Parathyroid adenoma (tissue), 2 donors: Measurements from ENCODE around the gene EXOC4.

ENCODE experiments used
- H2AFZ ChIP-seq: fragments of 300-600 bp; sonication (generic); one replicate; pipeline ENCODE4 v1.7.0; 2017; ENCODE audit warnings: antibody characterized with exemption, mild to moderate bottlenecking
- H3K27ac ChIP-seq: fragments of 300-600 bp; sonication (generic); one replicate; pipeline ENCODE4 v1.7.0; 2017
- H3K27me3 ChIP-seq: fragments of 300-600 bp; sonication (generic); one replicate; pipeline ENCODE4 v1.7.0; 2017; ENCODE audit warnings: low read length; ENCODE audit not compliant: control insufficient read depth, insufficient read depth
- H3K36me3 ChIP-seq: fragments of 300-600 bp; sonication (generic); one replicate; pipeline ENCODE4 v1.7.0; 2017; ENCODE audit warnings: low read length; ENCODE audit not compliant: control insufficient read depth, insufficient read depth
- H3K4me1 ChIP-seq: fragments of 300-600 bp; sonication (generic); one replicate; pipeline ENCODE4 v1.7.0; 2017; ENCODE audit warnings: control low read depth
- H3K4me2 ChIP-seq: fragments of 300-600 bp; sonication (generic); one replicate; pipeline ENCODE4 v1.7.0; 2017; ENCODE audit warnings: low read length
- H3K4me3 ChIP-seq: fragments of 300-600 bp; sonication (generic); one replicate; pipeline ENCODE4 v1.7.0; 2017; ENCODE audit warnings: low read depth, low read length
- H3K79me2 ChIP-seq: fragments of 300-600 bp; sonication (generic); one replicate; pipeline ENCODE4 v1.7.0; 2017; ENCODE audit warnings: control low read depth
- H3K9ac ChIP-seq: fragments of 300-600 bp; sonication (generic); one replicate; pipeline ENCODE4 v1.7.0; 2017; ENCODE audit warnings: mild to moderate bottlenecking
- H3K9me3 ChIP-seq: fragments of 300-600 bp; sonication (generic); one replicate; pipeline ENCODE4 v1.7.0; 2017; ENCODE audit warnings: low read length; ENCODE audit not compliant: control insufficient read depth
- CTCF ChIP-seq: fragments of 300-600 bp; sonication (generic); IDR thresholded peaks from one replicate; pipeline ENCODE4 v1.7.0; 2017; ENCODE audit warnings: antibody characterized with exemption, mild to moderate bottlenecking
- donor health status: primary hyperparathyroidism.

EXOC4 gene

GRCh38 chr7:133662276-133662675 lies 409.4 kb downstream of the EXOC4 start:
- no peak overlapping the region for H3K4me2 ChIP-seq
- TF ChIP-seq CTCF: no peak

GRCh38 chr7:133662830-133663229 lies 410.0 kb downstream of the EXOC4 start:
- Histone ChIP-seq H3K79me2 (no peaks in the 10 kb centered on the region), H3K27ac (no peak overlapping the region), H3K4me3 (no peak overlapping the region), H2AFZ (no peak overlapping the region), H3K9ac (no peak overlapping the region), H3K27me3 (no peaks in the 10 kb centered on the region), H3K9me3 (no peaks in the 10 kb centered on the region), H3K36me3 (no peaks in the 10 kb centered on the region), H3K4me2 (no peak overlapping the region), H3K4me1 (no peaks in the 10 kb centered on the region)
- TF ChIP-seq CTCF: no peak

More at GRCh38 chr7:133662276-133662675, 409.4 kb downstream of the EXOC4 start:
- no peaks in the 10 kb centered on the region for H3K27me3 ChIP-seq
- no peaks in the 10 kb centered on the region for H3K4me1 ChIP-seq
- H3K9me3 ChIP-seq: no peaks in the 10 kb centered on the region
- no peak overlapping the region for H2AFZ ChIP-seq
- H3K79me2 ChIP-seq: no peaks in the 10 kb centered on the region
- no peak overlapping the region for H3K4me3 ChIP-seq
- H3K27ac ChIP-seq: no peak overlapping the region
- H3K36me3 ChIP-seq: no peaks in the 10 kb centered on the region
- H3K9ac ChIP-seq: no peak overlapping the region

- H3K9ac ChIP-seq: no peak overlapping the region
- no peak overlapping the region for H2AFZ ChIP-seq
- H3K27me3 ChIP-seq: no peaks in the 10 kb centered on the region
- no peak overlapping the region for H3K27ac ChIP-seq
- no peak for TF ChIP-seq CTCF
- no peak overlapping the region for H3K4me2 ChIP-seq
- no peak overlapping the region for H3K4me3 ChIP-seq
- no peaks in the 10 kb centered on the region for H3K9me3 ChIP-seq
- no peaks in the 10 kb centered on the region for H3K36me3 ChIP-seq
- H3K4me1 ChIP-seq: no peaks in the 10 kb centered on the region
- no peaks in the 10 kb centered on the region for H3K79me2 ChIP-seq
Measured at GRCh38 chr7:133664528-133664927, 411.6 kb downstream of the EXOC4 start.

- TF ChIP-seq CTCF: no peak
- Histone ChIP-seq H2AFZ (no peak overlapping the region), H3K4me3 (no peak overlapping the region), H3K27me3 (no peaks in the 10 kb centered on the region), H3K36me3 (no peaks in the 10 kb centered on the region), H3K9ac (no peak overlapping the region), H3K4me1 (peaks cover 2% of the 10 kb centered on the region), H3K9me3 (no peaks in the 10 kb centered on the region), H3K4me2 (no peak overlapping the region), H3K79me2 (no peaks in the 10 kb centered on the region), H3K27ac (no peak overlapping the region)
Measured at GRCh38 chr7:133668296-133669060, 415.6 kb downstream of the EXOC4 start.

GRCh38 chr7:133669061-133669455 lies 416.2 kb downstream of the EXOC4 start:
- H3K36me3 ChIP-seq: no peaks in the 10 kb centered on the region
- H3K4me1 ChIP-seq: peaks cover 2% of the 10 kb centered on the region
- no peak overlapping the region for H3K27ac ChIP-seq
- no peak overlapping the region for H3K4me2 ChIP-seq
- no peak overlapping the region for H2AFZ ChIP-seq
- no peak overlapping the region for H3K9ac ChIP-seq
- no peaks in the 10 kb centered on the region for H3K27me3 ChIP-seq
- no peaks in the 10 kb centered on the region for H3K79me2 ChIP-seq
- no peak for TF ChIP-seq CTCF
- H3K9me3 ChIP-seq: no peaks in the 10 kb centered on the region
- H3K4me3 ChIP-seq: no peak overlapping the region
